ENCODE data around the gene SULT6B1. TPM values are rescaled to one million over a fixed set of nuclear protein-coding genes. Genes with fewer than 3 reads are reported as not detected.
"Not testable (repeated sequence)": the region's sequence is repeated elsewhere in the genome, so short reads cannot be mapped to it uniquely, and the experiment has no call there.

The SULT6B1 gene
- total RNA-seq, 5 donors from 2014 or later (not counting 1 experiment from before 2014, with no cell fraction given): not detected

DNA sequence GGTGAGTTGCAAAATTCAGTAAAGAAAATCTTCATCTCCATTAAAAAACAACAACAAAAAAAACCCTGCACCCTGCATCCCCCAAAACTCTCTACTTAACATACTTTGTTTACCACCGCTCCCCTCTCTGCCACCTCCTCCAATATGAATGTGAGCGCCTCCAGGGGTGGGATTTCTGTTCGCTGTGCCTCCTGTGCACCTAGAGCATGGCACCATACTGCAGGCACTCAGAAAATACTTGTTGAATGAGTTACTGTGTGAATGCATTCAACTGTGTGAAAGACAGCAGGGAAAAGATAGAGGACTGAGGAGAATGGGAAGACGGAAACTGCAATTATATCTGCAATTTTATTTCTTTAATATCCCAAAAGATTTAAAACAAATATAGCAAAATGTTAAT is 38.4 kb upstream of the SULT6B1 start:
- peak overlapping the region in 1 of 3 donors; percentile 46 for H3K4me3 Mint-ChIP-seq
- H3K27me3 ChIP-seq (replicated peaks in 1 of 2; ENCODE audit: control insufficient read depth in 2 of 2, extremely low read depth in 1 of 2, insufficient read depth in 2 of 2, low read length in 1 of 2): no peaks in the 10 kb centered on the region
- ATAC-seq (replicated peaks in 1 of 4): no peak
- no peaks in the 10 kb centered on the region for H3K27me3 Mint-ChIP-seq
- H3K27ac Mint-ChIP-seq: no peak overlapping the region
- H3K9me3 ChIP-seq: no peaks in the 10 kb centered on the region
- peaks cover 13 to 17% of the 10 kb centered on the region in 2 experiments for H3K4me1 ChIP-seq (ENCODE audit: control insufficient read depth in 1 of 2, extremely low read depth in 1 of 2, insufficient read depth in 2 of 2, low read length in 2 of 2)
- no peak overlapping the region for H3K27ac ChIP-seq (ENCODE audit: low read length)
- H3K4me3 ChIP-seq (ENCODE audit: control insufficient read depth in 1 of 2, extremely low read depth in 1 of 2, low read length in 1 of 2): no peak overlapping the region
- peaks cover 0 to 45% of the 10 kb centered on the region in 2 donors for H3K36me3 ChIP-seq (ENCODE audit: control insufficient read depth in 2 of 2, extremely low read depth in 1 of 2, insufficient read depth in 1 of 2, low read length in 1 of 2)
- H3K9me3 Mint-ChIP-seq: no peaks in the 10 kb centered on the region
- no peak for DNase-seq
- ChIA-PET CTCF (interaction anchor here in 1 of 2 donors (0.9 kb wide), 1 partner anchor 12 kb away, joined by 3 read pairs; no protein-coding TSS in a partner anchor), POLR2A (no interaction called here)
- H3K36me3 Mint-ChIP-seq: peaks cover 40% of the 10 kb centered on the region
- H3K4me1 Mint-ChIP-seq: peaks cover 56 to 67% (median 62%) of the 10 kb centered on the region in 3 donors
- no CpG with 5 or more reads among the region's 4 CpGs for WGBS (ENCODE audit: insufficient coverage)

DNA sequence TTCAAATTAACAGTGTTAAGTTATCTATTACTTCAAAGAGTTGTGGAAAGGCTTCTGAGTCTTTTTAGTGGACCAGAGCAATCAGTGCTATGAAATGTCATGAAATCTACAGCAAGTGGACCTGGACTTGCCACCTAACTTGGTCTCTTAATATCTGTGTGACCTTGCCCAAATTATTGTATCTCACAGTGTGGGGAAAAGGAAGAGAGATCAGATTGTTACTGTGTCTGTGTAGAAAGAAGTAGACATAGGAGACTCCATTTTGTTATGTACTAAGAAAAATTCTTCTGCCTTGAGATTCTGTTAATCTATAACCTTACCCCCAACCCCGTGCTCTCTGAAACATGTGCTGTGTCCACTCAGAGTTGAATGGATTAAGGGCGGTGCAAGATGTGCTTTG is 36.7 kb upstream of the SULT6B1 start:
- H3K27ac Mint-ChIP-seq: peak overlapping the region in 1 of 2 donors; percentile 60
- Histone ChIP-seq H3K4me1 (ENCODE audit: control insufficient read depth in 1 of 2, extremely low read depth in 1 of 2, insufficient read depth in 2 of 2, low read length in 2 of 2) (peaks cover 6 to 12% of the 10 kb centered on the region in 2 experiments), H3K36me3 (ENCODE audit: control insufficient read depth in 2 of 2, extremely low read depth in 1 of 2, insufficient read depth in 1 of 2, low read length in 1 of 2) (peaks cover 3 to 60% of the 10 kb centered on the region in 2 donors)
- H3K9me3 ChIP-seq; H3K27me3 Mint-ChIP-seq; H3K27me3 ChIP-seq (replicated peaks in 1 of 2; ENCODE audit: control insufficient read depth in 2 of 2, extremely low read depth in 1 of 2, insufficient read depth in 2 of 2, low read length in 1 of 2); ATAC-seq (replicated peaks in 1 of 4); CTCF ChIA-PET; H3K4me3 ChIP-seq (ENCODE audit: control insufficient read depth in 1 of 2, extremely low read depth in 1 of 2, low read length in 1 of 2); H3K9me3 Mint-ChIP-seq; H3K27ac ChIP-seq (ENCODE audit: low read length); POLR2A ChIA-PET; DNase-seq: not testable (repeated sequence)
- H3K36me3 Mint-ChIP-seq: peaks cover 53% of the 10 kb centered on the region
- peak overlapping the region in 1 of 3 donors; percentile 11 for H3K4me3 Mint-ChIP-seq
- H3K4me1 Mint-ChIP-seq: peaks cover 60 to 69% (median 62%) of the 10 kb centered on the region in 3 donors
- no CpG with 5 or more reads among the region's 2 CpGs for WGBS (ENCODE audit: insufficient coverage)

- Mint-ChIP-seq H3K27me3 (no peaks in the 10 kb centered on the region), H3K27ac (no peak overlapping the region), H3K36me3 (peaks cover 53% of the 10 kb centered on the region), H3K9me3 (no peaks in the 10 kb centered on the region), H3K4me1 (peaks cover 56 to 63% (median 61%) of the 10 kb centered on the region in 3 donors), H3K4me3 (no peak overlapping the region)
- ChIA-PET CTCF (interaction anchor here in 1 of 2 donors (0.6 kb wide), 1 partner anchor 9 kb away, joined by 5 read pairs; no protein-coding TSS in a partner anchor), POLR2A (interaction anchor here in 1 of 2 donors (0.7 to 0.8 kb wide), 2 partner anchors 16 to 1527 kb away, joined by 3 to 4 read pairs; partner anchors contain the start of gene SRSF7)
- ATAC-seq (replicated peaks in 1 of 4) (no peak), DNase-seq (no peak)
- whole genome bisulfite sequencing (ENCODE audit: insufficient coverage): 86% methylated on average over 1 of the region's 1 CpG
- no peaks in the 10 kb centered on the region for H3K27me3 ChIP-seq (replicated peaks in 1 of 2; ENCODE audit: control insufficient read depth in 2 of 2, extremely low read depth in 1 of 2, insufficient read depth in 2 of 2, low read length in 1 of 2)
- H3K4me1 ChIP-seq (ENCODE audit: control insufficient read depth in 1 of 2, extremely low read depth in 1 of 2, insufficient read depth in 2 of 2, low read length in 2 of 2): peaks cover 0 to 2% of the 10 kb centered on the region in 2 experiments
- no peak overlapping the region for H3K27ac ChIP-seq (ENCODE audit: low read length)
- no peaks in the 10 kb centered on the region for H3K9me3 ChIP-seq
- H3K36me3 ChIP-seq (ENCODE audit: control insufficient read depth in 2 of 2, extremely low read depth in 1 of 2, insufficient read depth in 1 of 2, low read length in 1 of 2): peaks cover 5 to 67% of the 10 kb centered on the region in 2 donors
- H3K4me3 ChIP-seq (ENCODE audit: control insufficient read depth in 1 of 2, extremely low read depth in 1 of 2, low read length in 1 of 2): no peak overlapping the region
These were observed 35.6 kb upstream of the SULT6B1 start for GRCh38 chr2:37224063-37224462.

- no peak for ATAC-seq (replicated peaks in 1 of 4)
- peaks cover 51 to 60% (median 54%) of the 10 kb centered on the region in 3 donors for H3K4me1 Mint-ChIP-seq
- CTCF ChIA-PET: interaction anchor here in 1 of 2 donors (0.6 kb wide), 1 partner anchor 1537 kb away, joined by 3 read pairs; no protein-coding TSS in a partner anchor
- no peak for DNase-seq
- Histone ChIP-seq H3K4me1 (ENCODE audit: control insufficient read depth in 1 of 2, extremely low read depth in 1 of 2, insufficient read depth in 2 of 2, low read length in 2 of 2) (peaks cover 0 to 2% of the 10 kb centered on the region in 2 experiments), H3K9me3 (no peaks in the 10 kb centered on the region), H3K36me3 (ENCODE audit: control insufficient read depth in 2 of 2, extremely low read depth in 1 of 2, insufficient read depth in 1 of 2, low read length in 1 of 2) (peaks cover 14 to 66% of the 10 kb centered on the region in 2 donors), H3K27me3 (replicated peaks in 1 of 2; ENCODE audit: control insufficient read depth in 2 of 2, extremely low read depth in 1 of 2, insufficient read depth in 2 of 2, low read length in 1 of 2) (no peaks in the 10 kb centered on the region), H3K4me3 (ENCODE audit: control insufficient read depth in 1 of 2, extremely low read depth in 1 of 2, low read length in 1 of 2) (no peak overlapping the region), H3K27ac (ENCODE audit: low read length) (no peak overlapping the region)
- no peaks in the 10 kb centered on the region for H3K27me3 Mint-ChIP-seq
- no peaks in the 10 kb centered on the region for H3K9me3 Mint-ChIP-seq
- WGBS (ENCODE audit: insufficient coverage): 100% methylated on average over 3 of the region's 4 CpGs
- peak overlapping the region; percentile 23 to 70 for H3K27ac Mint-ChIP-seq
- POLR2A ChIA-PET: interaction anchor here (0.6 kb wide), 3 partner anchors 8 to 66 kb away, joined by 3 to 10 read pairs (median 4); partner anchors contain the start of genes CEBPZ (in 1 of the 2), EIF2AK2 (in 1 of the 2) and NDUFAF7 (in 1 of the 2)
- H3K36me3 Mint-ChIP-seq: peaks cover 52% of the 10 kb centered on the region
- H3K4me3 Mint-ChIP-seq: no peak overlapping the region
These were observed 34.7 kb upstream of the SULT6B1 start for GRCh38 chr2:37223131-37223530.

GRCh38 chr2:37219046-37219445 is 30.6 kb upstream of the SULT6B1 start:
- POLR2A ChIA-PET: no interaction called here

DNA sequence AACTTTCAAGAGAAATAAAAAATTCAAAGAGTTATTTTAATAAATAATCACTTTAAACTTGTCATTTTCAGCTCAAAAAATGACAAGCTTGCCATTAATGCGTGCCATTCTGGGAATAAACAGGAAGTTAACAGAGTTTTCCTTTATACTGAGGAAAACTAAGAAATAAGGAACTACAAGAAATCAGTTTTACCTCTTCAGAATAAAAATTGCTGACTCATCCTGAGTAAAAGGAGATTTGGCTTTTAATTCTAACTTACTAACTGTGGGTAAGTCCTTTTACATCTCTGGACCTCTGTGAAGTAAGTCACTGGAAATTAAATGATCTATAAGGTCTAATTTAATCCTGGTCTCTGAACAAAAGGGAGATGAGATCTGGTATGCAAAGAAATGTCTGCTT is 26.8 kb upstream of the SULT6B1 start:
- CTCF ChIA-PET: interaction anchor here in 1 of 2 donors (0.7 kb wide), 2 partner anchors 9 to 75 kb away, joined by 5 read pairs; no protein-coding TSS in a partner anchor
- no CpG with 5 or more reads among the region's 1 CpG for WGBS (ENCODE audit: insufficient coverage)
- no peak overlapping the region for H3K4me3 ChIP-seq (ENCODE audit: control insufficient read depth in 1 of 2, extremely low read depth in 1 of 2, low read length in 1 of 2)
- no peaks in the 10 kb centered on the region for H3K4me1 ChIP-seq (ENCODE audit: control insufficient read depth in 1 of 2, extremely low read depth in 1 of 2, insufficient read depth in 2 of 2, low read length in 2 of 2)
- no peaks in the 10 kb centered on the region for H3K27me3 ChIP-seq (replicated peaks in 1 of 2; ENCODE audit: control insufficient read depth in 2 of 2, extremely low read depth in 1 of 2, insufficient read depth in 2 of 2, low read length in 1 of 2)
- Mint-ChIP-seq H3K36me3 (peaks cover 42% of the 10 kb centered on the region), H3K27me3 (no peaks in the 10 kb centered on the region), H3K4me3 (no peak overlapping the region), H3K9me3 (no peaks in the 10 kb centered on the region), H3K27ac (peak overlapping the region; percentile 61 to 74), H3K4me1 (peaks cover 0 to 11% (median 0%) of the 10 kb centered on the region in 3 donors)
- H3K36me3 ChIP-seq (ENCODE audit: control insufficient read depth in 2 of 2, extremely low read depth in 1 of 2, insufficient read depth in 1 of 2, low read length in 1 of 2): peaks cover 15 to 74% of the 10 kb centered on the region in 2 donors
- H3K9me3 ChIP-seq: no peaks in the 10 kb centered on the region
- no peak overlapping the region for H3K27ac ChIP-seq (ENCODE audit: low read length)
- ATAC-seq (replicated peaks in 1 of 4) (no peak), DNase-seq (no peak)
- POLR2A ChIA-PET: interaction anchor here in 1 of 2 donors (0.6 kb wide), 1 partner anchor 165 kb away, joined by 5 read pairs; no protein-coding TSS in a partner anchor

More at GRCh38 chr2:37219046-37219445, 30.6 kb upstream of the SULT6B1 start:
- Mint-ChIP-seq H3K4me3 (no peak overlapping the region), H3K27me3 (no peaks in the 10 kb centered on the region), H3K9me3 (no peaks in the 10 kb centered on the region), H3K4me1 (peaks cover 18 to 28% (median 21%) of the 10 kb centered on the region in 3 donors), H3K36me3 (peaks cover 39% of the 10 kb centered on the region), H3K27ac (no peak overlapping the region)
- H3K4me1 ChIP-seq (ENCODE audit: control insufficient read depth in 1 of 2, extremely low read depth in 1 of 2, insufficient read depth in 2 of 2, low read length in 2 of 2): no peaks in the 10 kb centered on the region
- no peak overlapping the region for H3K27ac ChIP-seq (ENCODE audit: low read length)
- ATAC-seq (replicated peaks in 1 of 4) (no peak), DNase-seq (no peak)
- no peaks in the 10 kb centered on the region for H3K9me3 ChIP-seq
- H3K36me3 ChIP-seq (ENCODE audit: control insufficient read depth in 2 of 2, extremely low read depth in 1 of 2, insufficient read depth in 1 of 2, low read length in 1 of 2): peaks cover 18 to 74% of the 10 kb centered on the region in 2 donors
- no peak overlapping the region for H3K4me3 ChIP-seq (ENCODE audit: control insufficient read depth in 1 of 2, extremely low read depth in 1 of 2, low read length in 1 of 2)
- WGBS (ENCODE audit: insufficient coverage): 100% methylated on average over 2 of the region's 4 CpGs
- CTCF ChIA-PET: no interaction called here
- no peaks in the 10 kb centered on the region for H3K27me3 ChIP-seq (replicated peaks in 1 of 2; ENCODE audit: control insufficient read depth in 2 of 2, extremely low read depth in 1 of 2, insufficient read depth in 2 of 2, low read length in 1 of 2)

All from T-cell (primary cell).